ENCODE results near the gene USH2A. TPM values are rescaled to one million over a fixed set of nuclear protein-coding genes. Genes with fewer than 3 reads are reported as not detected.

Gene USH2A
- polyA plus RNA-seq, 1 of the 3 experiments (the other 2 are of a cell fraction) = under 0.01 TPM

GRCh38 chr1:216032961-216033614, 390.2 kb downstream of the USH2A start:
- H3K9me2 ChIP-seq = no peaks in the 10 kb centered on the region
- H3K9me3 ChIP-seq = no peaks in the 10 kb centered on the region
- DNase-seq = no peak
- POLR2A ChIA-PET = no interaction called here
- CTCF ChIA-PET = no interaction called here
- H3K27ac ChIP-seq (ENCODE audit: low read depth in 2 of 2, low read length in 1 of 2) = no peak overlapping the region
- no peaks in the 10 kb centered on the region for H3K36me3 ChIP-seq (replicated peaks in 1 of 2; ENCODE audit: control insufficient read depth in 1 of 2, insufficient read depth in 2 of 2, low read length in 1 of 2)
- H3K4me2 ChIP-seq = no peak overlapping the region
- no peak for TF ChIP-seq USF1 (IDR thresholded peaks at IDR 0.05; ENCODE audit: borderline replicate concordance, low read depth)
- TF ChIP-seq TCF12 (IDR thresholded peaks at IDR 0.05) = no peak
- TF ChIP-seq EP300 (IDR thresholded peaks at IDR 0.05; ENCODE audit: borderline replicate concordance in 1 of 2, low read depth in 1 of 2, low read length in 1 of 2) = no peak
- TF ChIP-seq TEAD4 (IDR thresholded peaks at IDR 0.05; ENCODE audit: borderline replicate concordance, insufficient read depth) = no peak
- no peak for TF ChIP-seq SMC3 (IDR thresholded peaks at IDR 0.05; ENCODE audit: low read depth, low read length)
- no peak overlapping the region; the same call in 1 of the 2 replicates for H2AFZ ChIP-seq (ENCODE audit: low read depth)
- H3K79me2 ChIP-seq (ENCODE audit: insufficient read depth) = no peaks in the 10 kb centered on the region
- H3F3A ChIP-seq (replicated peaks; ENCODE audit: insufficient read depth) = no peaks in the 10 kb centered on the region
- H3K4me1 ChIP-seq (ENCODE audit: control insufficient read depth in 1 of 2, insufficient read depth in 2 of 2, low read depth in 1 of 2, low read length in 1 of 2) = no peaks in the 10 kb centered on the region
- no peaks in the 10 kb centered on the region for H3K27me3 ChIP-seq (ENCODE audit: insufficient read depth)
- no peak overlapping the region for H3K4me3 ChIP-seq (ENCODE audit: low read depth in 2 of 2, low read length in 1 of 2)
- no peak overlapping the region for H3K9ac ChIP-seq
- H4K20me1 ChIP-seq (ENCODE audit: insufficient read depth) = no peaks in the 10 kb centered on the region

GRCh38 chr1:216032284-216032683, 391.0 kb downstream of the USH2A start:
- no peak overlapping the region for H3K4me2 ChIP-seq
- H3K4me3 ChIP-seq (ENCODE audit: low read depth in 2 of 2, low read length in 1 of 2) = no peak overlapping the region
- no peaks in the 10 kb centered on the region for H3F3A ChIP-seq (replicated peaks; ENCODE audit: insufficient read depth)
- no peak overlapping the region for H3K27ac ChIP-seq (ENCODE audit: low read depth in 2 of 2, low read length in 1 of 2)
- H3K9me3 ChIP-seq = no peaks in the 10 kb centered on the region
- no peaks in the 10 kb centered on the region for H4K20me1 ChIP-seq (ENCODE audit: insufficient read depth)
- no peak overlapping the region for H3K9ac ChIP-seq
- H3K4me1 ChIP-seq (ENCODE audit: control insufficient read depth in 1 of 2, insufficient read depth in 2 of 2, low read depth in 1 of 2, low read length in 1 of 2) = no peaks in the 10 kb centered on the region
- TF ChIP-seq USF2 (IDR thresholded peaks at IDR 0.05; ENCODE audit: borderline replicate concordance, low read depth, low read length) = no peak
- TF ChIP-seq GABPA (IDR thresholded peaks at IDR 0.05; ENCODE audit: low read depth) = no peak
- TF ChIP-seq POLR2AphosphoS5 (IDR thresholded peaks at IDR 0.05; ENCODE audit: low read depth, low read length) = no peak
- TF ChIP-seq TAF1 (IDR thresholded peaks at IDR 0.05; ENCODE audit: borderline replicate concordance, low read depth, low read length) = no peak
- no peak for TF ChIP-seq RXRA (IDR thresholded peaks at IDR 0.05; ENCODE audit: borderline replicate concordance, low read depth)
- TF ChIP-seq RCOR1 (IDR thresholded peaks at IDR 0.05; ENCODE audit: low read length) = no peak
- no peak for TF ChIP-seq RAD21 (IDR thresholded peaks at IDR 0.05; ENCODE audit: low read length)
- TF ChIP-seq ELF1 (IDR thresholded peaks at IDR 0.05) = no peak
- TF ChIP-seq FOSL2 (IDR thresholded peaks at IDR 0.05; ENCODE audit: borderline replicate concordance, low read depth) = no peak
- no peak for TF ChIP-seq EZH2phosphoT487 (IDR thresholded peaks at IDR 0.05; ENCODE audit: borderline replicate concordance, low read depth)
- TF ChIP-seq SIN3A (IDR thresholded peaks at IDR 0.05; ENCODE audit: borderline replicate concordance, low read depth, low read length) = no peak
- TF ChIP-seq NFIC (IDR thresholded peaks at IDR 0.05; ENCODE audit: borderline replicate concordance) = no peak
- TF ChIP-seq FOXJ3 (CRISPR knock-in tag; IDR thresholded peaks at IDR 0.05) = no peak
- TF ChIP-seq MEF2A (IDR thresholded peaks at IDR 0.05; ENCODE audit: borderline replicate concordance, low read depth) = no peak
- POLR2A ChIA-PET = no interaction called here
- H3K9me2 ChIP-seq = no peaks in the 10 kb centered on the region
- WGBS (ENCODE audit: low lambda C conversion rate) = 45% methylated on average over 1 of the region's 1 CpG
- H3K36me3 ChIP-seq (replicated peaks in 1 of 2; ENCODE audit: control insufficient read depth in 1 of 2, insufficient read depth in 2 of 2, low read length in 1 of 2) = no peaks in the 10 kb centered on the region
- DNase-seq = no peak
- H3K27me3 ChIP-seq (ENCODE audit: insufficient read depth) = no peaks in the 10 kb centered on the region
- H2AFZ ChIP-seq (ENCODE audit: low read depth) = no peak overlapping the region
- H3K79me2 ChIP-seq (ENCODE audit: insufficient read depth) = no peaks in the 10 kb centered on the region
- CTCF ChIA-PET = no interaction called here
